Measurements from ENCODE around the gene GUF1.
"Not testable (repeated sequence)": the region's sequence is repeated elsewhere in the genome, so short reads cannot be mapped to it uniquely, and the experiment has no call there.

GUF1 gene

DNA sequence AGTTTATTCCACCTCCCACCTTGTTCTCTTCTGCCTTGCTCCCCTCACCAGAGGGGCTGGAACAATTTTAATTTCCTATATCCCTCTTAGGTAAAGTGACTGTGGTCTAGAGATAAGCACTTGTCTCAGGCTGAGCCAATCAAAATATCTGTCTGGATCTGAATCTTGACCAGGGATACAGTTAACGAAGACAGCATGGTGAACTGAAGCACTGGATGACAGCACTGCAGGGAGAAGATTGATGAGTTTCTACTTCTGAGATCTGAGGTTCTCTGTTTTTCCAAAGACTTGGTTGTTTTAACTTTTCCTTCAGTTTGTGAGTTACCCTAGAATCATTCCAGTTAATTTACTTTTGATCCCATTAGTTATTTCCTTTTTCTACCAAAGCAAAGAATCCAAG lies 34.9 kb downstream of the GUF1 start:
- no peak for DNase-seq

DNA sequence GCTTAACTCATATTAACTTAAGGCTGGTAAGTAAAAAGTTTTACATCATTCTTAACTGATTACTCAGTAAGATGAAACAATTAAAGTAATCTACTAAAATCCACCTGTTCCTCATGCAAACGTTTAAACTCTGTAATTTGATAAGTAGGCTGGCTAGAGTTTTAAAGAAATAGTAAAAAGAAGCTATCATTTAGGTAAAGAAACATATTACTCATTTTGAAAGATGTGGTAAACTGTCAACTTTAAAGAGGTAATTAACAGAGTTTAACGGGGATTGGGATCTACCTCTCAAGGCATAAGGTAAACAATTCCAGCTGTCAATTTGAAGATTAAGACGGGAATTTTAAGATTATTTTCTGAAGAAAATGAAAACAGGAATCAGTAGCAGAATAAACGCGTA lies 38.4 kb downstream of the GUF1 start:
- no peak for DNase-seq

DNA sequence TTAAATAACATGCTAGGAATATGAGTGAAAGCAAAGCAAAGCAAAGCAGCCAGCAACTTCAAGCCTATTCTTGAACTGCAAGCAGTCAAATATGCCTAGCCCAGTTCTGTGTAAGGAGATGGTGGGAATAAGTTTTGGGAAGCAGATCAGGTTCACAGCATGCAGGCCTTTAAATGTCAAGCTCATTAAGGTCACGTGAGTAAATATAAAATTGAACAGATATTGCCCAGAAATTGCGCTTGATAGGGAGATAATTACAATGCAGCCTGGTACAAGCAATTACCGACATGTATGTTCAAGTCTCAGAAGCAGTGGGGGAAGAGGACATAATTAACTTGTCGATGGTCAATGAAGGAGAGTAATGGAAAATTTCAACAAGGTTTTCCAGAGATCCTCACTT lies 42.2 kb downstream of the GUF1 start:
- no peak for DNase-seq

DNA sequence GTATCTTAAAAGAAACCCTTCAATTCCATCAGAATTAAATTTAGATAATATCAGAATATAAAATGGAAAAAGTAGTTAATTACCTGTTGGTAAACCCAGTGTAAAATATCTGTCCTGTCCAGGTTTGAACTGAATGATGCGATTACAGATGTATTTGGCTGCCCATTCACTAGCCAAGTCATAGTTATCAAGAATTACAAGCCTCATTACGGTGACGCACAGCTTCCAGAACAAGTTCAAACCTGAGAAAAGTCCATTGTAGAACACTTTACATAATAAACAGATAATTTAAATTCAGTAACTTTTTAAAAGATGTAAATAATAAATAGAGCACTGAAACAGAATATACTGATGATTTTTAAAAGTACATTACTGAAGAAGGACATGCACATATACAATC lies 43.8 kb downstream of the GUF1 start:
- DNase-seq = no peak

DNA sequence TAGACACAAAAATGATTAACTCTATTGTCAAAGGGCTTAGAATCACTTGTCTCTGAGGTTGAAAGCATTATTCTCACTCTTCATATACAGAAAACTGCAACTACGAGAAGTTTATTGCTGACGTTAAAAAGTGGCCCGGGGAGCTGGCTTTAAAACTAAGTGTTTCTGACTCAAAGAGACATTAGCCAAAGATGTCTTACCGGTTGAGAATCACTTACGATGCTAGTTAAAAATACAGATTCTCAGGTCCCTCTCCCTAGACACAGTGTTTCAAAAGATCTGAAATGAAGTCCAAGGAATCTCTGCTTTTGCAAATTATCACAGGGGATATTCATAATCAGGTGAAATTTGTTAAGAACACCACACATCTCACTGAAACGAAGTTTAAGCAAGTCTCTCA lies 46.9 kb downstream of the GUF1 start:
- no peak for DNase-seq

DNA sequence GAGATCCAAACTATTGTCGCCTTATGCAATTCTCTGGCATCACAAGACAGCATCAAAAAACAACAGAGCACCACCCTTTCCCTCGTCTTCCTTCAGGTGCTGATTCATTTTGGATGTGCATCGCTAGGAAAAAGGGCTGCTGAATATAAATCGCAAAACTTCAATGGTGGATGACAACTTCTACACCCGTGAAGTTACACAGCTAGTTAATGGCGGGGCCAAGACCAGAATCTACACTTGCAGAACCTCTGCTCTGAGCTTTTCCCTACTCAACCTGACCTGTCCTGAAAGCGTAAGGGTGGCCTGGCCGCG lies 47.5 kb downstream of the GUF1 start:
- DNase-seq = no peak

DNA sequence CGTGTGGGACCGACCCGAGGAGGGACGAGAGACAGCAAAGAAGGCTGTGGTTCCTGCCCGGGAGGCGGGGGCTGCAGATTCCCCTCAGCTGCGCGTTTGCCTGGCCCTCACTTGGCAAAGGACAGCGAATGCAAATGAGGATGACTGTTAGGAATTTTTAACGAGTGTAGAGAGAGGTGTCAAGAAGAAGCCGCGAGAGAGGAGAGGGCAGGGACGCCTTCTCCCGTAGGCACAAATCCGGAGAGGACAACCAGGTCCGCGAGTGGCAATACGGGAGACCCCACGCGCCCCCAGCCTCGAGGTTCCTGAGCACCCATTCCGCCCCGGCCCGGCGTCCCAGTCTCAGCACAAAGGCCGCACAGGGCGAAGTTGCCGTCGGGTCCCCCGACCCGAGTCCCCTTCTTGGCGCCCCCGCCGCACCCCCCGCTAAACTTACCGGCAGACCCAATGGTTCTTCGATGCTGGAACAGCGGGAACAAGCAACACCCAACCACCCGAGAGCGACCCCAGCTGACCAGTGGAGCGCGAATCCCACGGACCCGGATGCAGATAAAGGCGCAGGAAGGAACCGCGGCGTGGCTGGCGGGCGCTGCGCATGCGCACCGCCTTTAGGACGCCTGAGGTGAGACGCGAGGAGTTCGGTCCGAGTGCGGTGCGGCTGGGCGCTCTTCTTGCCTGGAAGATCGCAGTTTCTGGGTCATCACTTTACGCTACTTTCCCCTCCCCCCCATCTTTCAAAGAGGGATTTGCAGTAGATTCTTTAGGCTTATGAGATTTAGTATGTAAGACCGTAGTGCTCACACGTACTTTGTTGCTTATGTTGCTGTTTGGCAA lies 48.0 kb downstream of the GUF1 start, which contains the start of gene GNPDA2:
Gene GNPDA2 (minus strand): TSS at position 519 of the 834 bp plus-strand sequence. CDS start 4,349 bp downstream, outside the sequence.
- DNase-seq = peak; percentile 96

DNA sequence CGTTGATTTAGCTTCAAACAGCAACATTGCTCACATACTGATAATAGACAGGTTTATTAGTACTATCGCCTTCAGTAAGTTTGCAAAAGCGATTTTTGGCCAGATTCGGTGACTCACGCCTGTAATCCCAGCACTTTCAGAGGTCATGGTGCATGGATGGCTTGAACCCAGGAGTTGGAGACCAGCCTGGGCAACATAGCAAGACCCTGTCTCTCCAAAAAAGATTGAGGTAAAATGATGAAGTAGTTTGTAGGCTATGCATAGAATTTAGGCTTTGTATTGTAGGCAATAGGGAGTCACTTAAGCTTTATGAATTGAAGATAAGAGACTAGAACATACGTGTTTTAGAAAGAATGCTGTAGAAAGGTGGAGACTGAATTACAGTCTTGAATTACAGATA lies 49.3 kb downstream of the GUF1 start:
- no peak for DNase-seq

DNA sequence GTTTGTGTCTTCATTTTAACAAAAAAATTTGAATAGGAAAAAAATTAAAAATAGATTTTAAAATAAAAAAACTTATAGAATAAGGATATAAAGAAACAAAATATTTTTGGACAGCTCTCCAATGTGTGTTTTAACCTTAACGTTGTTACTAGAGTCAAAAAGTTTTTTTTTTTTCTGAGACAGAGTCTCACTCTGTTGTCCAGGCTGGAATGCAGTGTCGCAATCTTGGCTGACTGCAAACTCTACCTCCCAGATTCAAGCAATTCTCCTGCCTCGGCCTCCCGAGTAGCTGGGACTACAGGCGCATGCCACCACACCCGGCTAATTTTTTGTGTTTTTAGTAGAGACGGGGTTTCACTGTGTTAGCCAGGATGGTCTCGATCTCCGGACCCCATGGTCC lies 50.5 kb downstream of the GUF1 start:
- not testable (repeated sequence) for DNase-seq

DNA sequence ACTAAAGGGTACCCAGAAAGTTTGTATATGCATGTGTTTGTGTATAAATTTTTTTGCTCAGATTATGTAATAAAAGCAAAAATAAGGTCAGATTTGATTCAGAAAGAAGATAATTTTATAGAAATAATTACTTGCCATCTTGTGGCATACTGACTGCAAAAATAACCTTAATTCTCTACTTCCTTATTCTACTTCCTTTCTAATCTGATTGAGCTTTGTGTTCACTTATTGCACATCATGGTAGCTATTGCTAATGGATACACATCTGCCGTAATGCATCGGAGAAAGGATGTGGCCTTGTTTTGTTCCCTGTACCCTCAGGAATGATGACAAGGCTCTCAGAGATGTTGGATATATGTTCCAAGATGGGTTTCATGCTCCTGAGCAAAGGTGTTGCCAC lies 58.7 kb downstream of the GUF1 start:
- DNase-seq = no peak

DNA sequence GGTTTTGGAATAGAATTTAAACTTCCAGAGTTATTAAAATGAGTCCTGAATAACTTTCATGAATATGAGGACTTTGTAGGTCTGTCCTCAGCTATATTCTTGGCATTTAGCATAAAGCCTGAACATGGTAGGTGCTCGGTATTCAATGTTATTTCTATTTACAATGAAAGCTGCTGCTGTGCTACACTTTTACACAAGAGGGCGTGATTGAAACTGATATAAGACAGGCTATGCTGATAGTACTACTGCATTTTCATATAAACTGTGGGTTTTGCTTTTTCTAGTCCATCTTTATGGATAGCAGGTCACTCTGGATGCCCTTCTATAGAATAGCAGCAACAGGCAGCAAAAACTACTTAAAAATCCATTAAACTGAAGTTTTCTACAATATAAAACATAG lies 60.4 kb downstream of the GUF1 start:
- DNase-seq = no peak

DNA sequence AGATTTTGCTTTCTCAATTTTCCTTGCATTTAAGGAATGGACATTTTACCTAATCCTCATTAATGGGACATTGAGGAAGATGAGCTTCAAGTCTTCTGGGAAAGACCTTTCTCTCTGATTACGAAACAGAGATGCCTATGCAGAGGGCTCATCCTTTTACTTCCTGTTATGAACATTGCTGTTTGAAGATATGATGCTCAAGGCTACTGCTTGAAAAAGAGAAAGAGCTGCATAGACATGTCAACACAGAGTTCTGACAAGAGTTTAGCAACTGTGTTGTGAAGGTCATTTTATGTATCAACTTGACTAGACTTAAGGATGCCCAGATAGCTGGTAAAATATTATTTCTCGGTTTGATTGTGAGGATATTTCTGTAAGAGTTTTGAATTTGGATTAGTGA lies 62.0 kb downstream of the GUF1 start:
- DNase-seq = no peak
